ENCODE results near the gene LARP1. TPM values are rescaled to one million over a fixed set of nuclear protein-coding genes. Genes with fewer than 3 reads are reported as not detected.
"Not testable (repeated sequence)": the region's sequence is repeated elsewhere in the genome, so short reads cannot be mapped to it uniquely, and the experiment has no call there.

LARP1 gene
- total RNA-seq, 1 experiment from 2014 or later, result 18.0 TPM

GRCh38 chr5:154730761-154731160 lies 24.4 kb upstream of the LARP1 start:
- DNase-seq (ENCODE audit: low read depth); in situ Hi-C loops (cut with HindIII; ENCODE audit: low pct_unique_long_range_greater_than_20kb, low sequenced_read_pairs): not testable (repeated sequence)

GRCh38 chr5:154732212-154732611 lies 23.0 kb upstream of the LARP1 start:
- no peak for DNase-seq (ENCODE audit: low read depth)
- in situ Hi-C loops (cut with HindIII; ENCODE audit: low pct_unique_long_range_greater_than_20kb, low sequenced_read_pairs), result no loop called here

GRCh38 chr5:154734370-154735248 lies 20.6 kb upstream of the LARP1 start:
- in situ Hi-C loops (cut with HindIII; ENCODE audit: low pct_unique_long_range_greater_than_20kb, low sequenced_read_pairs), result no loop called here

GRCh38 chr5:154735362-154735761 lies 19.8 kb upstream of the LARP1 start:
- DNase-seq (ENCODE audit: low read depth); in situ Hi-C loops (cut with HindIII; ENCODE audit: low pct_unique_long_range_greater_than_20kb, low sequenced_read_pairs): not testable (repeated sequence)

More at GRCh38 chr5:154734370-154735248, 20.6 kb upstream of the LARP1 start:
- DNase-seq (ENCODE audit: low read depth), result no peak

GRCh38 chr5:154736372-154736771 lies 18.8 kb upstream of the LARP1 start:
- DNase-seq (ENCODE audit: low read depth); in situ Hi-C loops (cut with HindIII; ENCODE audit: low pct_unique_long_range_greater_than_20kb, low sequenced_read_pairs): not testable (repeated sequence)

GRCh38 chr5:154737667-154738320 lies 17.4 kb upstream of the LARP1 start:
- in situ Hi-C loops (cut with HindIII; ENCODE audit: low pct_unique_long_range_greater_than_20kb, low sequenced_read_pairs), result no loop called here
- DNase-seq (ENCODE audit: low read depth), result no peak

- in situ Hi-C loops (cut with HindIII; ENCODE audit: low pct_unique_long_range_greater_than_20kb, low sequenced_read_pairs), result no loop called here
- no peak for DNase-seq (ENCODE audit: low read depth)
Observed at GRCh38 chr5:154740483-154740882, 14.7 kb upstream of the LARP1 start.

GRCh38 chr5:154740957-154741356 lies 14.2 kb upstream of the LARP1 start:
- in situ Hi-C loops (cut with HindIII; ENCODE audit: low pct_unique_long_range_greater_than_20kb, low sequenced_read_pairs), result no loop called here
- DNase-seq (ENCODE audit: low read depth), result no peak

GRCh38 chr5:154741415-154741814 lies 13.8 kb upstream of the LARP1 start:
- in situ Hi-C loops (cut with HindIII; ENCODE audit: low pct_unique_long_range_greater_than_20kb, low sequenced_read_pairs), result no loop called here

GRCh38 chr5:154743812-154744211 lies 11.4 kb upstream of the LARP1 start:
- no peak for DNase-seq (ENCODE audit: low read depth)
- in situ Hi-C loops (cut with HindIII; ENCODE audit: low pct_unique_long_range_greater_than_20kb, low sequenced_read_pairs), result no loop called here

More at GRCh38 chr5:154741415-154741814, 13.8 kb upstream of the LARP1 start:
- DNase-seq (ENCODE audit: low read depth), result no peak

GRCh38 chr5:154745349-154745748 lies 9.8 kb upstream of the LARP1 start:
- in situ Hi-C loops (cut with HindIII; ENCODE audit: low pct_unique_long_range_greater_than_20kb, low sequenced_read_pairs), result no loop called here
- no peak for DNase-seq (ENCODE audit: low read depth)

GRCh38 chr5:154749491-154749890 lies 5.7 kb upstream of the LARP1 start:
- in situ Hi-C loops (cut with HindIII; ENCODE audit: low pct_unique_long_range_greater_than_20kb, low sequenced_read_pairs), result no loop called here
- DNase-seq (ENCODE audit: low read depth), result no peak

GRCh38 chr5:154750641-154751040 lies 4.5 kb upstream of the LARP1 start:
- in situ Hi-C loops (cut with HindIII; ENCODE audit: low pct_unique_long_range_greater_than_20kb, low sequenced_read_pairs); DNase-seq (ENCODE audit: low read depth): not testable (repeated sequence)

- DNase-seq (ENCODE audit: low read depth), result no peak
- in situ Hi-C loops (cut with HindIII; ENCODE audit: low pct_unique_long_range_greater_than_20kb, low sequenced_read_pairs), result no loop called here
Observed at GRCh38 chr5:154751854-154752253, 3.3 kb upstream of the LARP1 start.

- in situ Hi-C loops (cut with HindIII; ENCODE audit: low pct_unique_long_range_greater_than_20kb, low sequenced_read_pairs), result no loop called here
- DNase-seq (ENCODE audit: low read depth), result peak; percentile 15
Observed at GRCh38 chr5:154753792-154754191, 1.4 kb upstream of the LARP1 start.

GRCh38 chr5:154754460-154755360 lies 467 bp upstream of the LARP1 start:
- in situ Hi-C loops (cut with HindIII; ENCODE audit: low pct_unique_long_range_greater_than_20kb, low sequenced_read_pairs), result no loop called here
- DNase-seq (ENCODE audit: low read depth), result peak; percentile 99

- in situ Hi-C loops (cut with HindIII; ENCODE audit: low pct_unique_long_range_greater_than_20kb, low sequenced_read_pairs), result no loop called here
- DNase-seq (ENCODE audit: low read depth), result peak; percentile 72
Observed at GRCh38 chr5:154756009-154756867, 1.1 kb downstream of the LARP1 start.

Measured in Caki2 (cell line).